GM18517 (cell line): ENCODE measurements around the gene CRYGN.
A peak's percentile ranks its signal among the peaks of the same experiment; 100 is the strongest.

ENCODE experiments used
- ATAC-seq: cut with Tn5 transposase; IDR thresholded peaks from one replicate; pipeline ENCODE4 v1.9.1; 2021; ENCODE audit warnings: mild to moderate bottlenecking, moderate library complexity; ENCODE audit not compliant: unreplicated experiment

Gene CRYGN, protein sequence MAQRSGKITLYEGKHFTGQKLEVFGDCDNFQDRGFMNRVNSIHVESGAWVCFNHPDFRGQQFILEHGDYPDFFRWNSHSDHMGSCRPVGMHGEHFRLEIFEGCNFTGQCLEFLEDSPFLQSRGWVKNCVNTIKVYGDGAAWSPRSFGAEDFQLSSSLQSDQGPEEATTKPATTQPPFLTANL

DNA sequence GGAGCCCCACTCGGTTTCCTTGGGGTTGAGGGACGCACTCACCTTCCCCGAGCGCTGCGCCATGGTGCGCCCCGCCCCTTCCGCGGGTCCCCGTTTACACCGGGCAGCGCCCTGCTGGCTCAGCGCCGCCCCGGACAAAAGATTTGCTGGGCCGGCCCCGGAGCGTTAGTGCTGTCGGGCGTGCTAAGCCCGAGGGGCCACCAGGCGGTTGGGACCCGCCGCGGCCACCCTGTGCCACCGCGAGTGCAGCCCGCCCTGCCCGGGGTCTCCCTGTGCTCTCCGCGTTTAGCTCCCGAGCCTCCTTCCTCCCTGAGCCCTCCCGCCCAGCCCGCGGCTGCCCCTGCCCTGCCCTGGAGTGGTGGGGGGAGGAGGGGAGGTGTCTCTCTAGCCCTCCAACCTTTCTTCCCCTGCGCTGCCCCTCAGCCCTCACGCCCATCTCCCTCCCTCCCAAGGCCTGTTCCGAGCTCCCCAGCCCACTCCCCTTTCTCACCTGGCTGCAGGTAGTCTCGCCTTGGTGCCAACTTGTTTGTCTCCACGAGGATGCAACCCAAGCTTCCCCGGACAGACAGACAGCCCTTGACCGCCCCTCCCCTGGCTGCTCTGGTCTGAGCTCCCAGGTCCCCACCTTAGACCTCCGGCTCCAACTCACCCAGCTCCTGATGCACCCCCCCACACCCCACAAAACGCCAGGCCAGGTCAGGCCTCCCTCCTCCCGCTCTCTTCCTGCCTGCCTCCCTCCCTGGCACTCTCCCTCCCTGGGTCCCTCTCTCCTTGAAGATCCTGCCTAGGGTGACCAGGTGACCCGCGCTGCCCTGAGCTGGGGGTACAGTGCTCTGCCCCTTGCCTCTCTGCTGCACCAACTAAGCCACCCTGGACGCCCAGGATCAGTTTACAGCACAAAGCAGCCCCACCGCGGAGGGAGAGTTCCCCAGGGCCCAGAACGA is at the start of gene CRYGN:
CRYGN (minus strand) TSS at position 287 of the 944 bp plus-strand sequence; CDS start at position 63, 224 bp downstream.
- ATAC-seq = no peak

DNA sequence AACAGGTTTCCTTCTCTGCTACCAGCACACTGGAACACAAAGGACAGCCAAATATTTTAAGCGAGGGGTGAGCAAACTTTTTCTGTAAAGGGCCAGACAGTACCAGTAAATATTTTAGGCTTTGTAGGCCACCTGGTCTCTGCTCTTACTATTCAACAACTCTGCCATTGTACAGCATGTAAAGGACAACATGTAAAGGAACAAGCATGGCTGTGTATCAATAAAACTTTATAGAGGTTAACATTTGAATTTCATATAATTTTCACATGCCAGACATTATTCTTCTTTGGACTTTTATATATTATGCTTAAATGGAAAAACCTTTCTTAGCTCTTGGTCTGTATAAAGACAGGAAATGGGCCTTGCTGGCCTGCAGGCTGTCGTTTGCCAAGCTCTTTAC is 49.6 kb upstream of the CRYGN start:
- no peak for ATAC-seq

DNA sequence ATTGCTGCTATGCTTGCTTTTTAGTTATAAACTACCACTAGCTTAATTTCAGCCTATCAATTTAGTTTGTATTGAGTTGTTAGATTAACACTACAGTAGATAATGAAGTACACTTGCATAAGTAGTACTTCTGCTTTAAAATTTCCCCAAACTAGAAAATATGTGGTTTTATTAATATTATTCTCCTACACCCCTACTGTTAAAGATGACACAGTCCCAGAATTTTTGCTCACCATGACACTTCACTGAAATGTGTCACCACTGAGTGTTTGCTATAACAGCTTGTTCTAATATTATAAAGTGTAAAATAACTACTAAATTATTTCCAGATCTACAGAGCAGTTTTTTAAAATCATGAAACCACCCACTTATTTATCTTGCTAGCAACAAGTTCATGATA is 48.2 kb upstream of the CRYGN start:
- no peak for ATAC-seq

DNA sequence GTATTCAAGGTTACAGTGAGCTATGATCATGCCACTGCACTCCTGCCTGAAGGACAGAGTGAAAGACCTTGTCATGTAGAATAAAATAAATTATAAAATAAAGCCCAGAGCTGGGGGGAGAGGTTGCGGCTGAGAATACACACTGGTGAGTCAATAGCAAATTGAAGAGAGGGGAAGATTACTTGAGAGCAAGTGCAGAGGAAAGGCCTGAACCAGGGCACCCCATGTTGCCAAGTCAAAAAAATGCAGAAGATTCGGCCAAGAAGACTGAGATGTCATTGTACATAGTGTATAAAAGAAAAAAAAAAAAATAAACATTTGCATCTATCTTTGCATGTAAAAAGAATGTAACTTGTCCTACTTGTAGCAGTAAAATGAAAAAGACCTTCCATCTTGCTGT is 47.3 kb upstream of the CRYGN start:
- no peak for ATAC-seq

DNA sequence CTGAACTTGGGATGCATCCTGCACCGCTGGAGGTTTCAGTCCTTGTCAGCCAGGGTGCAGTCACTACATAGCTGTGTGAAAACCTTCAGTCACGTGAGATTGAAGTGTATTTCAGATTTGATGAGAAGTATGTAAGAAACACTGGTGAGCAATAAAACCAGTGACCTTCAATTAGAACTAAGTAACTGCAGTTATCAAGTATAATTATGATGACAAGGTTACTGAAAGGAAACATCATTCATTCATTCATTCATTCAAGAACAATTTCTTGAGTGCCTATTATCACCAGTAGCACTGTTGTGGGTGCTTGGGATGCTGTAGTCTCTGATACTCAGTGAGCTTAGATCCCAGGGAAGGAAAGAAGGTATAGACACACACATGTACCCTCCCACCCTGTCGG is 46.1 kb upstream of the CRYGN start:
- ATAC-seq = no peak

DNA sequence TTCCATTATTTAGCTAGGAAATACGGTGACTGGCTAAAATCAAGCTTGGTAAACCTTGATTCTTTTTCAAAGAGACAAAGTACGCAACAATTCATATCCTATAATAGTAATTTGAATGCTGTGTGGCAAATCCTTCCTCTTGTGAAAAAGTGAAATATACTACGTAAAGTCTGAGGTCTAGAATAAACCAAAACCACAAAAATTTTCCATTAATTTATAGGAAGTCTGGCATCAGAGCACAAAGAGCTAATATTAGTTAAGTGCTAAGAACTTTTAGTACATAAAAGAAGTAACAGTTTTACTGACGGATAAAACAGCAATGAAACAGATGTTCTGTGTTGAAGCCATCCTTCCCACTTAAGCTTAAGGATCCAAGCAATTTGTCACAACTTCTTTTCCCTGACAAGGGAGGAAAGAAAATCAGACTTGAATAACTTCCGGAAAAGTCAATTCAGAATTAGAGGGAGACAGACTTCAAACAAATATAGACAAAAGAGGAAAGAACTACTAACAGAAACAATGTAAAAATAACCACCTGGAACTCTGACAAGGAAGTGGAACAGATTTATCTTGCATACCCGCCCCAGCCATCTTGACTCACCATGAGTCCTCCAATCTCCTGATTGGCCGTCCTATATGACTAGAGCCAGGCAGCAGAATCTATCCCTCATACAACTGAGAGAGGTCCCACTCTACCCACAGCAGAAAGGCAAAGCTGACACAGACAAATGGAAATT is 45.2 kb upstream of the CRYGN start:
- ATAC-seq = no peak

DNA sequence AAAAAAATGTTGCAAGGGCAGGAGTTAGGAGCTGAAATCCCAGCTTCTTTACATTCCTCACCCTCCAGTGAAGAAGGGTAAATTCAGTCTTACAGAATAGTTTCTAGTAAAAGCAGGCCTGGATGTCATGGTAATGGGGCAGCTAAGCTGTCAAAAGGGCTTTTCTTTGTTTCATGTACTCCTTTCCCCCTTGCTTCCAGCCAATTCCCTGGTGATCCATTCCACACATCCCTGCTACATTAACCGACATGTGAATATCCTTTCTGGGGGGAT is 43.7 kb upstream of the CRYGN start:
- no peak for ATAC-seq

DNA sequence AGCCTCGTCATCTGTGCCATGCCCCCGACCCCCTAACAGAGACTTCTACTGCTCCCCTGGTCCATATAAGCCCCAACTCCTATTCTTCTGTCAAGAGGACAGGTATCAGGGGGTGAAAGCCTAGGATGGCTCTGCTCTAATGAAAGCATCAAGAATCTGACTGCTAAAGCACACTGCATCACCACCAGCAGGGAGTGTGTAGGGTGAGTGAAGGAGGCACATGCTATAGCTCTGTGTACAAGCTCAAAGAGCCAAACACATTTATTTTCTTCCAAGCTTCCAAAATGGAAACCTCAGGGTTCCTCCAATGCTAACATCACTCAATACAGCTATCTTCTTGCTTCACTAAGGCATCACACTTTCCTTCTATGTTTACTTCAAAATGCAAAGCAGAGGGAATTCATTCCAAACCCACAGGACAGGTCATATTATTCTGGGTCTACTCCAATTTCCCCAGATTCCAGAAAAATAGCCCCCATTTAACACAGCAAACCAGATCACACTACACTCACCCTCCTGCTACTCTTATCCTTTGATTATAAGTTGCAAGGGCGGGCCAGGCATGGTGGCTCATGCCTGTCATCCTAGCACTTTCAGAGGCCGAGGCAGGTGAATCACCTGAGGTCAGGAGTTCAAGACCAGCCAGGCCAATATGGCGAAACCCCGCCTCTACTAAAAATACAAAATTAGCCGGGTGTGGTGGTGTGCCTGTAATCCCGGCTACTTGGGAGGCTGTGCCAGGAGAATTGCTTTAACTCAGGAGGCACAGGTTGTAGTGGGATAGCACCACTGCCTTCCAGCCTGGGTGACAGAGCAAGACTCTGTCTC is 43.2 kb upstream of the CRYGN start:
- no peak for ATAC-seq

DNA sequence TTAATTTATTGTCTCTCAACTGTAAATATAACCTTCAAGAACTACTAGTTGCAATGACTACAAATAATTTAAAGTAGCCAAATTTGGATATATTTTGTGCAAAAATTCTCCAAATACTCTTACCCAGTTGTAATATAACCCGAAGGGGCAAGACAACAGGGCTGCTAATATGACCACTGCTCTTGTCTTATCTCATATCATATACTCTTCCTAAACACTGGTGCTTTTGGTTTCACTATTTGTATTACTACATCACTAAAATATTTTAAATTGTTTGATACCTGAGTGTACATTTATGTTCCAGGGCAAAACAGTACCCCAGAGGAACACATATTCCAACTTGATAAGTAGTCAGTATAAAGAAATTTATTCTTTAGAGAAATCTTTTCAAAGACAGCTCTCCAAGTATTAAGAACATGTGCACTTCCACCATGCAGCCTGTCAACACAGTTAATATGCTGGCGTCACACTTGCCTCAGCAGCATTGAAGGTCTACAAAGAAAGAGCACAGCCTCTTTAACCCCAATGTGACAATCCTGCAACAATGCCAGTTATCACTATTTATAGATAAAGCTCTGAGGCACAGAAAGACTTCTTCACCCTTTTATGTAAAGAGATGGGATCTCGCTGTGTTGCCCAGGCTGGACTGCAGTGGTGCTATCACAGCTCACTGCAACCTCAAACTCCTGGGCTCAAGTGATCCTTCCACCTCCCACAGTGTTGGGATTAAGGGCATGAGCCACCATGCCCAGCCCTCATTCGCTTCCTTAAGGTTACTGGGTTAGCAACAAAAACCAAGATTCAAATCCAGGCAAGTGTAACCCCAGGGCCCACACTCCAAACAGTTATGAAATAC is 41.9 kb upstream of the CRYGN start:
- no peak for ATAC-seq

DNA sequence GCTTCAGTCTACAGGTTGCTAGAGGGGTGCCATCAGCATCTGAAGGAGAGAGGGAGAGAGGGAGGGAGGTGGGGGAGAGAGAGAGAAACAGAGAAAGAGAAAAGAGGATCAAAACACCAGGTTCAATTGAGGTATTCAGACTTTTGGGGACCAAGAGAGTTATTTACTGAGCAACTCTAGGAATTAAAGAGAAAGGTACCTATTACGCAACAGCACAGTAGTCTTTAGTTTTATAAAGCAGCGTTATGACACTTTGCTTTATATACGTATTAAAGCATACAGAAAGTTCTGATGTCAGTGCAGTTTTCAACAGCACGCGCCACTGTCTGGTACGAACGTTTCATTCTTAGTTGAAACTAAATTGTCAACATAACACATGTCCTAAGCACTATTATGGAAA is 37.9 kb upstream of the CRYGN start:
- no peak for ATAC-seq

DNA sequence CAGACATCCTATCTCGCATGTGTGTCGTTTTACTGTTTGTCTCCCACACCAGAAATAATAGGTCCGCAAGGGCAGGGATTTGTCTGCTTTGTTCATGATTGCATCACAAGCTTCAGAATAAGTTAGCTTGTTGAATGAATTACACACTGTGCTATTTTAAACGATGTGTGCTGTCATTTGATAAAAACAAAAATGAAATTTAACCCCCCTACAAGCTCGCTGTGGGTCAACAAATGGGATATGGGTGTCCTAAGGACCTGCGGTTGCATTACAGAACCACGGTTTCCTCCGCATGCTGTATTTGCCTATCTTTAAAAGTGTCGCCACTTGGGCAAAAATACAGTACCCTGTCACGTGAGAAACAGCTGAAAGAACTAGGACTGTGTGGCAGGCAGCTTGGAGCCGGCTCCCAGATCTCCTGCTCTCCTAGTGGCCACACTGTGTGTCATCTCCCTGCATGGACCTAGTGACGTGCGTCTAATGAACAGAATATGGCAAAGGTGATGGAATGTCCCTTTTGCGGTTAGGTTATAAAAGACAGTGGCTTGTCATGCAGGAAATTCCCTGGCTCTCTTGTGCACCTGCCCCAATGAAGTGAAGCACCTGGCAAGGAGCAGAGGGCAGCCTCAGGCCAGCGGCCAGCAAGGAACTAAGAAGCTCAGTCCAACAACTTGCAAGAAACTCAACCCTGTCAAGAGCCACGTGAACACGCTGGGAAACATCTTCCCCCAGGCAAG is 32.9 kb upstream of the CRYGN start:
- peak; percentile 43 for ATAC-seq

DNA sequence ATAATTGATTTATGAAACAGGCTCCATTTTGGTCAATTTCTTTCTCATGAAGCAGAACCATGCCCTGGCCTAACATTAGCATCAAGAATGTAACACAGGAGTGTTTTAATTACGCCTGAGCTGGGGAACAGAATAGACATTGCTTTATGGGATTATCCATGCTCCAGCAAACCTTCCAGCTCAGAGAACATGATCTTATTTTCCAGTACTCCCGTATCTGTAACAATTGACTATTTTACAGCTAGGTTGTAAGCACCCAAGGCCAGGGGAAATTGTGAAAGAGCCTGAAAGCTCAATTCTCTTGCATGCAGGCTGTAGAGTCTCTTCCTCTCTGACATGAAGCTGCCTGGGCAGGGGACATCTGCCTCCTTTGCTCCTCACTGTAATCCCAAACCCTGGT is 30.8 kb upstream of the CRYGN start:
- ATAC-seq = no peak

DNA sequence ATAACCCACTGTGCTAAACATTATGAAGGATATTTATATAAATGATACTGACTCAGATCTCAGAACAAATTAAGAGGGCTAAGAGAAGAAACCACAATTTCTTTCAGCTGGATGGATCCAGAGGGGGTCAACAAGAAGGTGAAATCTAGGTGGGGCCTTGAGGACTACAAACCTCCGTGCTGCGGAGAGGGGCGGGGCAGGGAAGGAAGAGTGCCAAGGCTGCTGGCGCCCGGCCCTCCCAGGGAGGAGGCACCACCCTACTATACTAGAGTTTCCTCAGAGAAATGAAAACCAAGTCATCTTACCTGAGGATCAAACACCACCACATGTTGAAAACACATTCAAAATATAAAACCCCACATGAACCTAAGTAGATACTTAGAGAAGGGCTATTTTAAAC is 29.3 kb upstream of the CRYGN start:
- ATAC-seq = no peak

DNA sequence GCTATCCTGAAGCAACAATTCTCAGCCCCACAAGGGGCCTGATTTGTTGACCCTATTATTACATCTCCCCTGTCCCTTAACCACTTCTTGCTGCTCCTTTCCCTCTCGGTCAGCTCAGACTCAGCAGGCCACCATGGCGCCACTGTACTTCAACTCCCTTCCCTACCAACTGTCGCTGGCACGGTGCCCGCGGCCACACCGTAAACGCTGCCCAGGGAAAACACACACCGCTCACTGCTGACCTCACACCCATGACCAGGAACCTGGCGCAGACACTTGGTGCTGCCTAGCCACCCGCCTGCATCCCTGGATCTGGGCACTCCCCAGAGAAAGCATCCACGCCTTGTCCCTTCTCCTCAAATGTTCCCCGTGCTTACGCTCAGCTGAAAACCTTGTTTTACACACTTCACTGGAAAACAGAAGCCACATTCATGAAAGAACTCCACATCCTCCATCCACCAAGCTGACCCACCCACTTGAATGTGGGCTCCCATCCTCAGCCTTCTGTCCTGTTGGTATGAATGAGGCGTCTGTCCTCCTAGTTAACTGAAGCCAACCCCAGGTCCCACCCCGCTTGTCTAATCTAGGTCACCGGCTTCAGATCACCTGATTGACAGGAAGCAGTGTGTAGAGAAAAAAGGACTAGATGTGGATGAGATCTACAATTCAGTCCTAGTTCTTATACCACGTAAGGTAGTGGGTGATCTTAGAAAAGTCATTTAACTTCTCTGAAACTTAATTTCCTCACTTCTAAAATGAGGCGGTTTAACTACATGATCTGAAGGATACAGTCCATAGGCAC is 28.5 kb upstream of the CRYGN start:
- ATAC-seq = no peak

DNA sequence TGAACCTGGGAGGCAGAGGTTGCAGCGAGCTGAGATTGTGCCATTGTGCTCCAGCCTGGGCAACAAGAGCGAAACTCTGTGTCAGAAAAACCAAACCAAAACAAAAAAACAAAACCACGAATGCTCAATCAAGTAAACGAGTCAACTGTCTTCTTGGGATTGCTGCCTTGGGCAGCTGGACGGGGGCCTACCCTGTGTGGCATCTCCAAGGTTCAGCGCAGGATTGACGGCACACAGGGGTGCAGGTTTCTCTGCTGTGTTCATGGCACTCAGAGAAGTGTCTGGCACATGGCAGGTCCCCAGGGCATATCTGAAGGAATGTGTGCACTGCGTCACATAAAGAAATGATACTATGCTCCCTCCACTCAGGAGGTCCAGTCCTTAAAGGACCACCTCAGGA is 25.2 kb upstream of the CRYGN start:
- ATAC-seq = no peak

DNA sequence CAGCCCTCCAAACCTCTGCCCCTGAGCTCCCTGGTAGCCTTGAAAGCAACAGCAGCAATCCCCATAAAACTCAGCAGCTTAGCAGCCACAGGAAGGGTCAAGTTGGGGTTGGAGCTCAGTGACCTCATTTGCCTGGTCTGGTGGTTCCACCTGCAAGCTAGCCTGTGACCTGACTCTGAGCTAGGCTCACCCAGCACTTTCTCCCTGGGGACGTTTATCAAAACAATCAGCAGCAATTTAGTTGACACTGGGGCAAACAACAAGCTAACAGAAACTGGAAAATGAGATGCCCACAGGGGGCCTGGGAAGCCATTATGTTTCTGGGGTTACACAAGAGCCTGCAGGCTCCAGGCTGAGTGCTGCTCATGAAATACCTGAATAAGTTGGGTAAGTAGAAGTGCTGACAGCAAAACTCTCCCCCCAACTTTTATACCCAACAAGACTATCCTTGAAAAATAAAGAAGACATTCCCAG is 22.4 kb upstream of the CRYGN start:
- ATAC-seq = no peak

DNA sequence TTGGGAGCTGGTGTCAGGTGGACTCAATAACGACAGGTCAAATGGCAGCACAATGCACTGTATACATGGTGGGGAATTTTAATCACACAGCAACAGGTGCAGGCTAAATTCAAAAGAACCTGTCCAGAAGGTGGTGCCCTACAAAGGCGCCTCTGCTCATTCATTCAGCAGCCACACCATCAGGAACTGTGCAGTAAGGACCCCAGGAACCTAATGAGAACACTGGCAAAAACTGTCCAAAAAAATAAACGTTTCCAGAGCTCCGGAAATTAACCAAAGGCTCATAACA is 21.9 kb upstream of the CRYGN start:
- ATAC-seq = no peak

DNA sequence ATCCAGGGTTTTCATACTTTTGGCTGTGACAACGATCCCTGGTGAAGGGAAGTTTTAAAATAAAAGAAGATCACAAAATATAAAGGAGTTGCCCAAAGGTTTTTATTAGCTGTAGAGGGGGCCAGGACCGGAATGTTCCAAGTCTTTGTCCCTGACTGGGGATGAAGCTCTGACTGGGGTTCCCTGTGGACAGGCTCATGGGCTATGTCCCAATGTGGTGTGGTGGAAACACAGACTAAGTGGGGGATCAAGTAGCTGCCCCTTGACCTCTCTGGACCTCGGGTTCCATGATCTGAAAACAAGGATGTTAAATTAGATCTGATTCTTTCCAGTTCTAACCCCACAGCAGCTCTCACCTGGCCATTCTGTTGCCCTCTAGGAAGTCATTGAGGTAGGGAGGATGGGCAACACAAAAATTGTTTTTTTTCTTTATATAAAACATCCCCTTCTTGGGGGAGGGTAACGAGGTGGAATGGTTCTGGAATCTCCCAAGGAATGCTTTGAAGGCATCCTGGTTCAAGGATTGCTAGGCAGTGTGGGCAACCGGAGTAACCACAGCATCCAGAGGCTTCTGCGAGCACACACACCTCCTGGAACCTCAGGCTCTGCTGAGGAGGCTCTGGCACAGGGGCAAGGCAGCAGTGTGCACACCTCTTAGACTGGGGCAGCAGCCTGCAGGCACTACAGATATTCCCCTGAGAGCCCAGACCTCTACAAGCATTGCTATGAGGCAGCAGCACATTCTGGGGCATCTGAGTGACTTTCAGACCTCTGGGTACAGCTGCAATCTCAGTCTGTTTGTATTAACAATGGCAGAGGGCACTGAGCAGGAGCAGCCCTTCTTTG is 21.4 kb upstream of the CRYGN start:
- no peak for ATAC-seq
